GM12873 (cell line): Measurements from ENCODE around the gene GNA12.

ENCODE experiments used
- CTCF ChIP-seq: IDR thresholded peaks from 2 replicates; pipeline ENCODE4 v1.5.1; 2012; ENCODE audit warnings: low read depth, mild to moderate bottlenecking, moderate library complexity, low read length, control low read depth; ENCODE audit not compliant: insufficient read depth; ENCODE audit errors: missing control alignments

GNA12 gene

GRCh38 chr7:2710286-2710655 is 133.8 kb downstream of the GNA12 start:
- no peak for TF ChIP-seq CTCF

- peak; percentile 100 for TF ChIP-seq CTCF
Observed at GRCh38 chr7:2709553-2710285, 134.4 kb downstream of the GNA12 start.

GRCh38 chr7:2708547-2709310 is 135.4 kb downstream of the GNA12 start:
- TF ChIP-seq CTCF, result no peak

DNA sequence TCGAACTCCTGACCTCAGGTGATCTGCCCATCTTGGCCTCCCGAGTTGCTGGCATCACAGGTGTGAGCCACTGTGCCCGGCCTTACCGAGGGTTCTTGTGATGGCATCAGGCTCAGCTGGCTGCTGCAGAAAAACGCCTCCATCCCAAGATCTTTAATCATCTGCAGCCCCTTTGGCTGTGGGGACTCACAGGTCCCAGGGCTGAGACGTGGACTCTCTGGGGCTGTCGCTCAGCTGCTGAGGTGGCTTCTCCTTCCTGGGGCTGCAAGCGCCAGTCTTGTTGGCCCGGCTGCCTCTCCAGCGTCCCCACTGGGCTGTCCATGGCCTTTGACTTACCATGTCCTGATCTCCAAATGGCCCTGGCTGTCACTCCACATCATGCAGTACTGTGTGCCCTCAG is 136.1 kb downstream of the GNA12 start:
- TF ChIP-seq CTCF, result no peak

- TF ChIP-seq CTCF, result no peak
Observed at GRCh38 chr7:2707481-2707880, 136.6 kb downstream of the GNA12 start.

GRCh38 chr7:2706685-2707126 is 137.4 kb downstream of the GNA12 start:
- TF ChIP-seq CTCF, result no peak

DNA sequence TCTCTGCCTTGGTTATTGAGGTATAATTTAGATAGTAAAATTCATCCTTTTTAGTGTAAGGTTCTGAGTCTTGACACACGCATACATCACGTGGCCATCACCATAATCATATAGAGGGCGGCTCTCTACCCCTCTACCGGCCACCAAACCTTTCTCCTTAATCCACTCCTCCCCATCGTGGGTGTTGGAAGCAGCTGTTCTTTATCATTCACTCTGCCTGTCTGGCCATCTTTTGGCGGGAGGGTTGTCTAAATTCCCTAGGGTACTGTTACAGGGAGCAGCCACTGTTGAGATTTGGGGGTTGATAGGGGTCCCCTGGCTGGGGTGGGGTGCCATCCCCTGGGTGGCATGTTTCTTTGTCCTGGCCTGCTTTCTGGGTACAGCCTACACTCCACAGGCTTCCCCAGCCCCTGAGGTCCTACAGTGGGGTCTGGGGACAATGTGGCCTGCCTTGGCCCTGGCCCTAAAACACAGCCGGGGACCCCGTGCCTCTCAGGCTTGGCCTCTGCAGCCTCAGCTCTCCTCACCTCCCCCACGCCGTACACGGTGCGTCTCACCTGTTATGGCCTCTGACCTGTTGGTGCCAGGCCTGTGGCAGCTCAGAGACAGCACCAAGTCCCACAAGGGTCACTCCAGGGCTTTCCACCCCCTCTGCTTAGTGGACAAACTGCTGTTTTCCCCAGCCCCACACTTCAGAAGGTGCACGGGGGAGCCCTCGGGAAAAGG is 138.6 kb downstream of the GNA12 start:
- TF ChIP-seq CTCF, result no peak
